ES-I3 (cell line): ENCODE results near the gene PTPN23.
A peak's percentile ranks its signal among the peaks of the same experiment; 100 is the strongest.
"Not testable (repeated sequence)": the region's sequence is repeated elsewhere in the genome, so short reads cannot be mapped to it uniquely, and the experiment has no call there.

Source experiments
- H3K36me3 ChIP-seq: 2 replicates; pipeline ENCODE4 v1.6.1; 2013; ENCODE audit warnings: mild to moderate bottlenecking, low read length, control low read depth, moderate library complexity; ENCODE audit not compliant: insufficient read depth
- H3K4me1 ChIP-seq: 2 replicates; pipeline ENCODE4 v1.6.1; 2013; ENCODE audit warnings: mild to moderate bottlenecking, control low read depth, low read length; ENCODE audit not compliant: insufficient read depth
- H3K9ac ChIP-seq: 2 replicates; pipeline ENCODE4 v1.6.1; 2013; ENCODE audit warnings: low read depth, mild to moderate bottlenecking, low read length, moderate library complexity
- H3K9me3 ChIP-seq: 2 replicates; pipeline ENCODE4 v1.6.1; 2013; ENCODE audit warnings: mild to moderate bottlenecking, low read length, moderate library complexity; ENCODE audit not compliant: control insufficient read depth, insufficient read depth

PTPN23 gene

DNA sequence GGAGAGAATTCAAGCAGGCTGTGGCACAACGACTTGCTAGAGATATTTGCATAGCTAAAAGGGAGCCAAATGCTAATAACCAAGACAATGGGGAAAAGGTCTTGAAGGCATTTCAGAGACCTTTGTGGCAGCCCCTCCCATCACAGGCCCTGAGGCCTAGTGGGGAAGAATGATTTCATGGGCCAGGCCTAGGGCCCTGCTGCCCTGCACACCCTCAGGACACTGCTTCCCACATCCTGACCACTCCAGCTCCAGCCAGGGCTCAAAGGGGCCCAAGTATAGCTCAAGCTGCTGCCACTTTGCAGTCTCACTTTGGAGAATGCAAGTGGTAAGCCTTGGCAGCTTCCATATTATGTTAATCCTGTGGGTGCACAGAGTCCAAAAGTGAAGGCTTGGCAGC, 21.5 kb upstream of the PTPN23 start:
- H3K36me3 ChIP-seq = no peaks in the 10 kb centered on the region
- H3K4me1 ChIP-seq = no peaks in the 10 kb centered on the region
- H3K9ac ChIP-seq = no peak overlapping the region
- peaks cover 15% of the 10 kb centered on the region for H3K9me3 ChIP-seq

DNA sequence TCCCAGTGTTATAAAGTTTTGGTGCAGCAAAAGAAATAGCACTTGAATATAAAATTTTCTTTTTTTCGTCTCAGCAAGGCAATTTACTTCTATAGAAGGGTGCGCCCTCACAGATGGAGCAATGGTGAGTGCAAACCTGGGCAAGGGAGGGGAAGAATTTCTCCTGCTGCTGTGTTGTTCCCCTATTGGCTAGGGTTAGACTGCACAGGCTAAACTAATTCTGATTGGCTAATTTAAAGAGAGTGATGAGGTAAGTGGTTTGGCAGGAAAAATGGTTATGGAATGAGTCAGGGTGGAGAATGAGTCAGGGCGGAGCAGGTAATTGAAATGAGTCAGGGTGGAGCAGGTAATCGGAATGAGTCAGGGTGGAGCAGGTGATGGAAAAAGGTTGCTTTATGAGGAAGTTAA, 20.7 kb upstream of the PTPN23 start:
- H3K36me3 ChIP-seq, H3K9ac ChIP-seq, H3K4me1 ChIP-seq: not testable (repeated sequence)
- peaks cover 15% of the 10 kb centered on the region for H3K9me3 ChIP-seq

DNA sequence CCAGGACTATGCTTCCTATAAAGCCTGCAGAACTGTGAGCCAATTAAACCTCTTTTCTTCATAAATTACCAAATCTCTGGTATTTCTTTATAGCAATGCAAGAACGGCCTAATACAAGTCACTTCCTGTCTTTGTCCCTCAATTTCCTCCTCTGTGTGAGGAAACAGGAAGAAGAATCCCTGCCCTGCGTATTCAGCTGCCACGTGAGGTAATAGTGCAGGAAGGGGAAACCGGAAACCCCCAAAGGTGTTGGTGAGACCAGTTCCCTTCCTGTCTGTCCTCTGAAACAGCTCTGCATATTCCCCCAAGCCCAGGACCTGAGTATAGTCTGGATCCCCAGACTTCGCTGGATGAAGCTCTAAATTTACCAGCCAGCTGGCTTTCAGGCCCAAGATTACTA, 18.1 kb upstream of the PTPN23 start:
- H3K9ac ChIP-seq = no peak overlapping the region
- H3K9me3 ChIP-seq = peaks cover 12% of the 10 kb centered on the region
- H3K36me3 ChIP-seq = no peaks in the 10 kb centered on the region
- no peaks in the 10 kb centered on the region for H3K4me1 ChIP-seq

DNA sequence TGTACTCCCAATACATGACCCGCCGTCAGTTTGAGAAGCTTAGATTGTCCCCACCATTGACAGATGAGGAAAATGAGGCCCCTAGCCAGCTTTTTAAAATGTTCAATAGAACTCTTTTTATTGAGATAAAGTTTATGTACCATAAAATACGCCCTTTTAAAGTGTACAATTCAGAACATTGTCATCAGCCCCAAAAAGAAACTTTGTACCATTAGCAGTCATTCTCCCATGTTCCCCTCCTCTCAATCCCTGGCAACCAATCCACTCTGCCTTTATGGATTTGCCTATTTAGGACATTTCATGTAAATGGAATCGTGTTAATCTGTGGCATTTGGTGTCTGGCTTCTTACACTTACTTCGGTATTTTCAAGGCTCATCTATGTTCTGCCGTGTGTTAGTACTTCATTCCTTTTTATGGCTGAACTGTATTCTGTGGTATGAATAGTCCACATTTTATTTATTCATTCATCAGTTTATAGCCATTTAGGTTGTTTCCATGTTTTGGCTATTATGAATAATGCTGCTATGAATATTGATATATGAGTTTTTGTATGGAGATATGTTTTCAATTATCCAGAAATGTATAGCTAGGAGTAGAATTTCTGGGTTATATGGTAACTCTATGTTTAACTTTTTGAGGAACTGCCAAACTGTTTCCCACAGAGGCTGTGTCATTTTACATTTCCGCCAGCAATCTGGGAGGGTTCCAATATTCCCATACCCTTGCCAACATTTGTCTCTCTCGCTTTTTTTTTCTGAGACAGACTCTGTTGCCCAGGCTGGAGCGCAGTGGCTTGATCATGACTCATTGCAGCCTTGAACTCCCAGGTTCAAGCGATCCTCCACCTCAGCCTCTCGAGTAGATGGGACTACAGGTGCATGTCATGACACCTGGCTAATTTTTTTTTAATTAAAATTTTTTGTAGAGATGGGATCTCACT, 15.3 kb upstream of the PTPN23 start:
- H3K9ac ChIP-seq = no peak overlapping the region
- no peaks in the 10 kb centered on the region for H3K4me1 ChIP-seq
- no peaks in the 10 kb centered on the region for H3K36me3 ChIP-seq
- H3K9me3 ChIP-seq = no peaks in the 10 kb centered on the region; the same call in 1 of the 2 replicates

DNA sequence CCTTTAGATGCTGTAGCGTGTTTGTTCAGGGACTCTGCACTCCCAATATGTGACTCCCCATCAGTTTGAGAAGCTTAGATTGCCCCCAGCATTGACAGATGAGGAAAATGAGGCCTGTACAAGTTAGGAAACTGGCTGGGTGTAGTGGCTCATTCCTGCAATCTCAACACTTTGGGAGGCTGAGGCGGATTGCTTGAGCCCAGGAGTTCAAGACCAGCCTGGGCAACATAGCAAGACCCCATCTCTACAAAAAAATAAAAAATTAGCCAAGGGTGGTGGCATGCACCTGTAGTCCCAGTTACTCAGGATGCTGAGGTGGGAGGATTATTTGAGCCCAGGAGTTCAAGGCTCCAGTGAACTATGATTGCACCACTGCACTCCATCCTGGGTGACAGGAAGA, 14.0 kb upstream of the PTPN23 start:
- H3K9ac ChIP-seq = no peak overlapping the region
- H3K9me3 ChIP-seq = no peaks in the 10 kb centered on the region
- no peaks in the 10 kb centered on the region for H3K36me3 ChIP-seq
- H3K4me1 ChIP-seq = no peaks in the 10 kb centered on the region; the same call in 1 of the 2 replicates

DNA sequence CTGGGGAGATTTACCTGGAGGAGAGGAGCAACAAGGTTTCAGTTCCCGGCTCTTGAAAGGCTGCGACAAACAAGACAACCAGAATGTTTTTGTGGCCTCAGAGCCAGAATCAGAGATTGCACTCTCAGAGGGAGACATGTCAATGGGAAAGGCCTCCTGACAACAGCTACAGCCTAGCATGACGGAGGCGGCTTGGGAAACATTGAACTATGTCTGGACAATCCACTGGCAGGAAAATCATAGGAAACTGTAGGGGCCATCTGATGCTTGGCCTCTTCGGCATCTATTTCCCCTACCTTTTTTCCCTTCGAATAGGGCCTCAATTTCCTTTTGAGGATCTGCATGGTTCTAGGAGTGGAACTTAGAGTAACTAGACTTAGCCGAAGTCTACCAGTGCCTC, 13.2 kb upstream of the PTPN23 start:
- H3K9me3 ChIP-seq = no peaks in the 10 kb centered on the region
- H3K4me1 ChIP-seq = no peaks in the 10 kb centered on the region; the same call in 1 of the 2 replicates
- no peaks in the 10 kb centered on the region for H3K36me3 ChIP-seq
- H3K9ac ChIP-seq = no peak overlapping the region

DNA sequence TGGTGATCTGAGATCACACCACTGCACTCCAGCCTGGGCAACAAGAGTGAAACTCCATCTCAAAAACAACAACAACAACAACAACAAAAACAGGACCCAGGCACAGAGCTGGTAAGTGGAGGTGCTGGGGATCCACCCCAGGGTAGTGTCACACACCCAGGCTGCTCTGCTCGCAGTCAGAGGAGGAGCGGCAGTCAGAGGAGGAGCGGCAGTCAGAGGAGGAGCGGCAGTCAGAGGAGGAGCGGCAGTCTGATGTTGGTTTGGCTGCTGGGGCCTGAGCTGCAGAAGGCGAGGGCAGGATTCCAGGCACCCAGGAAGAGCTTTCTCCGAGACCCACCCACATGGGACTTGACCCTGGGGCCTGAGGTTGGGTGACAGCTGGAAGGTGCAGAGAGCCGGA, 10.8 kb upstream of the PTPN23 start:
- H3K9ac ChIP-seq, H3K36me3 ChIP-seq, H3K4me1 ChIP-seq, H3K9me3 ChIP-seq: not testable (repeated sequence)

DNA sequence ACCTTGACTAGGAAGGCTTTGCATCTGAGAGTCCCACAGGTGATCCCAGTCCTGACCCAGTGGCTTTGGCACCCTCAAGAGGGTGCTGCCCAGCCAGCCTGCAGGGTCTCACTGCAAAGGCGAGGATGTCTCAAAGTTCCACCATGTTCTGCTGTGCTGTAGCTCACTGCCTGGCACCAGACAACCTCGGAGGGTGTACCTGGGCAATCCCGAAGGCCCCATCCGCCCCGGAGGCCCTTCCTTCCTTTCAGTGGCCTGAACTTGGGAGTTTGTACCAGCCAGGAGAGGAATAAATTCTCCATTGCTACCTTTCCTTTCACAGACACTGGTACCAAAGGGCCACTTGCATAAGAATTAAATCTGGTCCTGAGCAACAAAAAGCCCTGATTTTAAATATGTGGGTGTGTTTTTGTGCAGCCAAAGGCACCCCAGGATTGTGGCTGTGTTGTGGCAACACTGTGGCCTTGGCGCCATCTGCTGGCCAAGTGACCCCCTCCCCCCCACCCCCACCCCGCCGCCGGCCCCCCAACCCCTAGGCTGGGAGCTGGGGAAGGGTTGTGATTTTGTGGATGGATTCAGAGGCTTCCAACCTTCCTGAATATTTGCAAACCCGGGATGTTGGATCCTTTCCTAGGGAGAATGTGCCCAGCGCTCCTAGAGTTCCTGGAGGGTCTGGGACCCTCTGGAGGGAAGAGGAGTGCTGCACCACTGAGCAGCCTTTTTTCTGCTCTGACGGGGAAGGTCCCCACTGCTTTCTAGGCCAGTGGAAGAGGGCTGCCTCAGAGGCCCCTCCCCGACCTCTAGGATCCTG, 9.7 kb upstream of the PTPN23 start:
- Histone ChIP-seq H3K36me3 (no peaks in the 10 kb centered on the region), H3K9me3 (no peaks in the 10 kb centered on the region), H3K9ac (no peak overlapping the region)

DNA sequence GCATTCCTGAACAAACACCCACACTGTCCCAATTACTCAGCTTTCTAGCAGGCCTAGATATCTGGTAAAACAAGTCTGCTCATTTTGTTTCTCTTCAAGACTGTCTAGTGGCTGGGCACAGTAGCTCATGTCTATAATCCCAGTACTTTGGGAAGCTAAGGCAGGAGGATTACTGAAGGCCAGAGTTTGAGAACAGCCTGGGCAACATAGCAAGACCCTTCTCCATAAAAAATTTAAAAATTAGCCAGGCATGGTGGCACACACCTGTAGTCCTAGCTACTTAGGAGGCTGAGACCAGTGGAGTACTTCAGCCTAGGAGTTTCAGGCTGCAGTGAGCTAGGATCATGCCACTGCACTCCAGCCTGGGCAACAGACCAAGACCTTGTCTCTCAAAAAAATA, 6.2 kb upstream of the PTPN23 start:
- Histone ChIP-seq H3K9me3 (no peaks in the 10 kb centered on the region), H3K36me3 (no peaks in the 10 kb centered on the region), H3K9ac (no peak overlapping the region), H3K4me1 (no peaks in the 10 kb centered on the region; the same call in 1 of the 2 replicates)

More for the DNA sequence above, 9.7 kb upstream of the PTPN23 start:
- no peaks in the 10 kb centered on the region; the same call in 1 of the 2 replicates for H3K4me1 ChIP-seq

DNA sequence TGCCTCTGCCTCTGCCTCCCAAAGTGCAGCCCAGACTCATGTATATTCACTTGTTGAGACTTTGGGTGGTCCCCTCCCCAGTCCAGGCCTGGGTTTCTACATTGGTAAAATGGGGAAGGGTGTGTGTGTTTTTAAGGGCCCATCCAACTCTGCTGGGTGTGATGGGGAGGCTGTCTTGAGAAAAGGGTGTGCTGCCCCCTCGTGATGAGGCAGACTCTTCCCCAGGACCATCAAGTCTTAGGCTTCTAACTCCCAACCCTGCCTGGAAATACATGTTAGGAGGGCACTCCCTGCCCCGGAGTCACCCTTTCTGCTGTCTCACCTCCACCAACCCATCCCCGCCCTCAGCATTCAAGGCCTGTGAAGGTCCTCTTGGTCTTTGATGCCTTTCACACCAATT, 4.4 kb upstream of the PTPN23 start:
- Histone ChIP-seq H3K36me3 (no peaks in the 10 kb centered on the region), H3K4me1 (no peaks in the 10 kb centered on the region; the same call in 1 of the 2 replicates), H3K9me3 (no peaks in the 10 kb centered on the region), H3K9ac (no peak overlapping the region)

DNA sequence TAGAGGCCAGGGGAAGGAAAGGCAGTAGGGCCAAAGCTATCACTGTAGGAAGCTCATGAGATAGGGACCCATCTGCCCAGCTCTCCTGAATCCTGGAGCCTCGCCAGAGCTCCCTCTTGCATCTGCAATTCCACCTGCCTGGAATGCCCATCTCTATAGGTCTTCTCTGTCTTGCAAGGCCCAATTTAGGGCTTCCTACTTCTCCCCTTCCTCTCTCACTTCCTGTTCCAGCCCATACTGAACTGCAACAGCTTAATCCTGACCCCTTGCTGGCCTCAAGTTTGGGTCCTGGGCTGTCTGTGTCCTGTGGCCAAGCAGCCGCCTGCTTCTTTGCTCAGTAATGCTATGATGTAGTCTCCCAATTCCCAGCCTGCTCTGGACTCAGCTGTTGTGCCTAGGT, 3.6 kb upstream of the PTPN23 start:
- no peaks in the 10 kb centered on the region for H3K36me3 ChIP-seq
- no peak overlapping the region for H3K9ac ChIP-seq
- H3K4me1 ChIP-seq = no peaks in the 10 kb centered on the region
- no peaks in the 10 kb centered on the region for H3K9me3 ChIP-seq

DNA sequence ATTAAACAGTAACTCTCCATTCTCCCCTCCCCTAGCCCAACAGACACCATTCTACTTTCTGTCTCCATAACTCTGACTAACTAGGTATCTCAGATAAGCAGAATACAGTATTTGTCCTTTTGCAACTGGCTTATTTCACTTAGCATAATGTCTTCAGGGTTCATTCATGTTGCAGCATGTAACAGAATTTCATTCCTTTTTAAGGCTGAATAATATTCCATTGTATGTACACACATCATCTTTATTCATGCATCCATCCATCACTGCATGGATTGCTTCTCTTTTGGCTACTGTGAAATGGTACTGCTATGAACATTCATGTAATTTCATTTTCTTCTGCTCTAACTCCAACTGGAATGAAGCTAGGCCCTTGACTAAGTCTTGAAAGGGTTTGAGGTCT, 2.0 kb upstream of the PTPN23 start:
- H3K36me3 ChIP-seq = no peaks in the 10 kb centered on the region
- H3K4me1 ChIP-seq = no peaks in the 10 kb centered on the region
- H3K9ac ChIP-seq = no peak overlapping the region
- H3K9me3 ChIP-seq = no peaks in the 10 kb centered on the region

DNA sequence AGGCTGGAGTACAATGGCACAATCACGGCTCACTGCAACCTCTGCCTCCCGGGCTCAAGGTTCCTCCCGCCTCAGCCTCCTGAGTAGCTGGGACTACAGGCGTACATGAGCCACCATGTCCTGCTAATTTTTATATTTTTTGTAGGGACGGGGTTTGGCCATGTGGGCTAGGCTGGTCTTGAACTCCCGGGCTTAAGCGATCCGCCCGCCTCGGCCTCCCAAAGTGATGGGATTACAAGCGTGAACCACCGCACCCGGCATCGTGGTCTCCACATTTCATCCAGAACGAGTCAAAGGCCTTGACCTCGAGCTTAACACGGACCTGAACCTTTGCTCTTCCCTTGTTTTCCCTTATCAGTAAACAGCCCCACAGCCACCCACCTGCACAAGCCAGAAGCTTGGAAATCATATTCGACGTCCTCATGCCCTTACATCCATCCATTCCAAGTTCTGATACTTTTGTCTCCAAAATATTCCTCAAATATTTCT, 1.4 kb upstream of the PTPN23 start:
- Histone ChIP-seq H3K4me1 (no peaks in the 10 kb centered on the region), H3K9ac (peak overlapping the region; percentile 88), H3K36me3 (no peaks in the 10 kb centered on the region), H3K9me3 (no peaks in the 10 kb centered on the region)

DNA sequence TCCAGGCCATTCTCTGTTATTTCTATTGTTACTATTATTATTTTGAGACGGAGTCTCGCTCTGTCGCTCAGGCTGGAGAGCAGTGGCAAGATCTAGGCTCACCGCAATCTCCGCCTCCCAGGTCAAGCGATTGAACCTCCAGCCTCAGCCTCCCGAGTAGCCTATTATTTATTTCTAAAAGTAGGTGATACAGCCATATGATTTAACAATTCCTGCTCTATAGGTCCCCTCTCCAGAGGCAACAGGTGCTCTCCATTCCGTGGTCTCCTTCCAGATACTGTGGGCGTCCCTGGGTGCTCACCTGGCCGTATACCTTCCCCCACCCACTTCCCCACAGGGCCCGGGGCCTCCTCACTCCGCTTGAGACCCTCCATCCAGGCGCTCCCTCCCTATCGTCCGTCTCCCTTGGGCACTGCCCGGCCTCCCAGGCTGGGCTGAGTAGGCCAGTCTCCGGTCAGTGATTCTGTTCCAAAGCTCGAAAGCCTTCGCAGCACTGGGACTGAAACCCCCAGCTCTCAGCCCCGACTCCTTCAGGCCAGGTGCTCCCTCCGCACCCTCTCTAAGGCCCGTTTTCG, 708 bp upstream of the PTPN23 start:
- H3K4me1 ChIP-seq = no peaks in the 10 kb centered on the region
- peak overlapping the region; percentile 88 for H3K9ac ChIP-seq
- H3K9me3 ChIP-seq = no peaks in the 10 kb centered on the region
- H3K36me3 ChIP-seq = no peaks in the 10 kb centered on the region
